ENCODE measurements around the gene MCAM.

Gene MCAM

GRCh38 chr11:119306373-119306890 is 10.5 kb downstream of the MCAM start:
- no peak for DNase-seq

GRCh38 chr11:119305556-119306372 is 11.2 kb downstream of the MCAM start:
- DNase-seq, result no peak

- no peak for DNase-seq
These were observed 13.7 kb downstream of the MCAM start for GRCh38 chr11:119303227-119303718.

GRCh38 chr11:119300198-119300964 is 16.5 kb downstream of the MCAM start:
- DNase-seq, result no peak

GRCh38 chr11:119299416-119299815 is 17.5 kb downstream of the MCAM start:
- no peak for DNase-seq

GRCh38 chr11:119298726-119299125 is 18.2 kb downstream of the MCAM start:
- no peak for DNase-seq

- no peak for DNase-seq
These were observed 19.0 kb downstream of the MCAM start for GRCh38 chr11:119297938-119298337.

GRCh38 chr11:119295178-119295577 is 21.8 kb downstream of the MCAM start:
- DNase-seq, result no peak

- DNase-seq, result no peak
These were observed 23.5 kb downstream of the MCAM start for GRCh38 chr11:119293461-119293860.

- no peak for DNase-seq
These were observed 25.9 kb downstream of the MCAM start for GRCh38 chr11:119290894-119291497.

GRCh38 chr11:119288219-119288618 is 28.7 kb downstream of the MCAM start:
- no peak for DNase-seq

GRCh38 chr11:119285431-119285830 is 31.5 kb downstream of the MCAM start:
- no peak for DNase-seq

- DNase-seq, result peak; percentile 17
These were observed 32.4 kb downstream of the MCAM start for GRCh38 chr11:119284344-119285157.

GRCh38 chr11:119282495-119282894 is 34.4 kb downstream of the MCAM start:
- DNase-seq, result no peak

- DNase-seq, result no peak
These were observed 39.3 kb downstream of the MCAM start for GRCh38 chr11:119277660-119278059.

GRCh38 chr11:119273721-119274120 is 43.2 kb downstream of the MCAM start:
- no peak for DNase-seq

- DNase-seq, result no peak
These were observed 49.3 kb downstream of the MCAM start for GRCh38 chr11:119267645-119268044.

- peak; percentile 32 for DNase-seq
These were observed 50.2 kb downstream of the MCAM start for GRCh38 chr11:119266517-119267255.

GRCh38 chr11:119266063-119266462 is 50.9 kb downstream of the MCAM start:
- DNase-seq, result no peak

- DNase-seq, result no peak
These were observed 53.5 kb downstream of the MCAM start for GRCh38 chr11:119263352-119263940.

- DNase-seq, result peak; percentile 54
These were observed 54.1 kb downstream of the MCAM start for GRCh38 chr11:119262668-119263351.

All from inflammatory macrophage treated with lipopolysaccharide for 4 hours (primary cell).